ENCODE measurements around the gene KCNJ5. TPM values are rescaled to one million over a fixed set of nuclear protein-coding genes. Genes with fewer than 3 reads are reported as not detected.

KCNJ5 gene
- total RNA-seq, 3 donors from 2014 or later, result 0.98 to 8.8 (median 2.8) TPM

DNA sequence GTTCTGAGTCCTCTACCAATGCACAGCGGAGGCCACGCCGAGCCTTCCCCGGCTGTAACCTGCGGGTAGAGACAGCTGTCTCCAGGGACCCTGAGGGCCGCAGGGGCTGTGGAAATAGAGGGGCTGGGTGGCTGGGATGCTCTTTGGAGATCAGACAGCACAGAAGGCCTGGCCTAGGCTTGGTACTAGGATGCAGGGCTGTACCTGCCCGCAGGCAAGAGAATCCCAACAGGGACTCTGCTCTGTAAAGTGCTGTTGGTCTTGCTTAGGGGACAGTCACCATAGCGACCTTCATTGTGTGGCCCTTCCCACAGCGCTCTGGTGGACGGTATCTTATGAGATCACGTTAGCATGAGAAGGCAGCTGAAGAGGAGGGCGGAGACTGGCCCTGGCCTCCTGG is 11.3 kb upstream of the KCNJ5 start:
- Histone ChIP-seq H3K4me1 (no peaks in the 10 kb centered on the region), H3K27ac (no peak overlapping the region), H3K36me3 (no peaks in the 10 kb centered on the region), H3K4me3 (no peak overlapping the region), H3K27me3 (peaks cover 0 to 3% of the 10 kb centered on the region in 2 donors), H3K9me3 (no peaks in the 10 kb centered on the region)
- TF ChIP-seq POLR2AphosphoS5 (IDR thresholded peaks at IDR 0.05), result no peak
- intact Hi-C loops (cut with DNase I; ENCODE audit: low total_unique reads), result loop anchor here (5.0 kb wide), 2 partner anchors 67 to 1132 kb away; no protein-coding TSS in a partner anchor
- DNase-seq (ENCODE audit: low spot score in 2 of 2), result no peak

DNA sequence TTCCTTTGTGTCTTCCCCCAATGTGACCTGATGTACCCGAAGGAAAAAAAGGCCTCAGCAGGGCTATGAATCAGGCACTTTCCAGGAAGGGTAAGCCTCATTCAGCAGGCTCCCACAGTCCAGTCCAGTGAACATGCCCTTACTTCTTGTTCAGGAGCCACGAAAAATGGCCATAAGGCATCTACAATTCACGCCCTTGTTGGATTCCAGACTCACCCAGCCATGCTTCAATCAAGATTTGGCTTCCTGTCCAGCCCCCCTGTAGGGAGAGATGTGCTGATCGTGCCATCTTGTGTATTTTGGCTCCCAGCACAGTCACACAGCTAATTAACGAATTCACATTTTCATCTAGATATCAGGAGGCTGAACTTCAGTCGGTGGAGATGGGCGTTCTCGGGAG is 9.9 kb upstream of the KCNJ5 start:
- TF ChIP-seq POLR2AphosphoS5 (IDR thresholded peaks at IDR 0.05), result no peak
- TF ChIP-seq POLR2A (IDR thresholded peaks at IDR 0.05), result no peak
- TF ChIP-seq, protein P1, sequence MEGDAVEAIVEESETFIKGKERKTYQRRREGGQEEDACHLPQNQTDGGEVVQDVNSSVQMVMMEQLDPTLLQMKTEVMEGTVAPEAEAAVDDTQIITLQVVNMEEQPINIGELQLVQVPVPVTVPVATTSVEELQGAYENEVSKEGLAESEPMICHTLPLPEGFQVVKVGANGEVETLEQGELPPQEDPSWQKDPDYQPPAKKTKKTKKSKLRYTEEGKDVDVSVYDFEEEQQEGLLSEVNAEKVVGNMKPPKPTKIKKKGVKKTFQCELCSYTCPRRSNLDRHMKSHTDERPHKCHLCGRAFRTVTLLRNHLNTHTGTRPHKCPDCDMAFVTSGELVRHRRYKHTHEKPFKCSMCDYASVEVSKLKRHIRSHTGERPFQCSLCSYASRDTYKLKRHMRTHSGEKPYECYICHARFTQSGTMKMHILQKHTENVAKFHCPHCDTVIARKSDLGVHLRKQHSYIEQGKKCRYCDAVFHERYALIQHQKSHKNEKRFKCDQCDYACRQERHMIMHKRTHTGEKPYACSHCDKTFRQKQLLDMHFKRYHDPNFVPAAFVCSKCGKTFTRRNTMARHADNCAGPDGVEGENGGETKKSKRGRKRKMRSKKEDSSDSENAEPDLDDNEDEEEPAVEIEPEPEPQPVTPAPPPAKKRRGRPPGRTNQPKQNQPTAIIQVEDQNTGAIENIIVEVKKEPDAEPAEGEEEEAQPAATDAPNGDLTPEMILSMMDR (IDR thresholded peaks at IDR 0.05), result no peak
- Histone ChIP-seq H3K27me3 (peaks cover 0 to 3% of the 10 kb centered on the region in 2 donors), H3K9me3 (no peaks in the 10 kb centered on the region), H3K4me1 (no peaks in the 10 kb centered on the region), H3K27ac (no peak overlapping the region), H3K36me3 (no peaks in the 10 kb centered on the region), H3K4me3 (no peak overlapping the region)
- DNase-seq (ENCODE audit: low spot score in 2 of 2), result no peak
- intact Hi-C loops (cut with DNase I; ENCODE audit: low total_unique reads), result loop anchor here (5.0 kb wide), 2 partner anchors 66 to 1131 kb away; no protein-coding TSS in a partner anchor

DNA sequence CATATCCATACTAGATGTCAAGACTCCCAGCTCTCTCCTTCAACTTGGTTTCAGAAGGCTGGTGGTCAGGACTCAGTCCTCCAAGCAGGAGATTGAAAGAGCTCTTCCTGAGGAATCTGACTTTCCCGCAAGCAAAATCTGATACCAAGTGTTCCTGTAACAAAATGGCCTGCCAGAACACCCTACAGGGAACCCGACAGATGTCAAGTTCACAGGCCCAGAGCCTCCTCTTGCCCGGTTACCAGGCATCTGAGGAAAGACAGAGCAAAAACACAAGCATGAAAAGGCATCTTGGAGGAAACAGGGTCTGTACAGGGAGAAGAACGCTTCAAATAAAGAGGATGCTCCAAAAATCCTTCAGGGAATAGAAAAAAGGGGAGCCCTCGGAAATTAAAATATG is 8.7 kb upstream of the KCNJ5 start:
- H3K9me3 ChIP-seq, result no peaks in the 10 kb centered on the region
- TF ChIP-seq, protein P1 (IDR thresholded peaks at IDR 0.05), result no peak
- TF ChIP-seq POLR2A (IDR thresholded peaks at IDR 0.05) (no peak), POLR2AphosphoS5 (IDR thresholded peaks at IDR 0.05) (no peak)
- H3K4me3 ChIP-seq, result no peak overlapping the region
- no peaks in the 10 kb centered on the region for H3K27me3 ChIP-seq
- intact Hi-C loops (cut with DNase I; ENCODE audit: low total_unique reads), result loop anchor here (5.0 kb wide), 2 partner anchors 65 to 1130 kb away; no protein-coding TSS in a partner anchor
- H3K36me3 ChIP-seq, result no peaks in the 10 kb centered on the region
- no peaks in the 10 kb centered on the region for H3K4me1 ChIP-seq
- no peak for DNase-seq (ENCODE audit: low spot score in 2 of 2)
- H3K27ac ChIP-seq, result no peak overlapping the region

DNA sequence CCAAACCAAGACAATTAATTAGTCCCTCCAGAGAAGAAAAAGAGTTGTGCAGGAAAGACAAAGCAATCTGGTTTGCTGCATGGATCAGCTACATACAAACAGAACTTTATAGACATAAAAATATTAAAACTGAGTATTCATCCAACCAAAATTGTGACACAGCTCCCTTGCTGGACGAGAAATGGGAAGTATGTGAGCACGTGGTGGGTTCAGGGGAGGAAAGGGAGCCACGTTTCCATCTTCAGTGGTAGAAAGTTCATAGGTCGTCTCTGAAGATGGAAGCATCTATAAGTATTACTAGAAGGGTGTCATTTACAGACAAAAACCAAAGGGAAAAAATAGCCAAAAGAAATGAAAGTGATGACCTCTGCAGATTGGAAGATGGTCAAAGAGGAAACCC is 7.1 kb upstream of the KCNJ5 start:
- intact Hi-C loops (cut with DNase I; ENCODE audit: low total_unique reads), result loop anchor here (5.0 kb wide), 2 partner anchors 63 to 1128 kb away; no protein-coding TSS in a partner anchor
- Histone ChIP-seq H3K27me3 (peaks cover 0 to 6% of the 10 kb centered on the region in 2 donors), H3K4me1 (no peaks in the 10 kb centered on the region), H3K36me3 (no peaks in the 10 kb centered on the region), H3K4me3 (no peak overlapping the region), H3K27ac (no peak overlapping the region), H3K9me3 (no peaks in the 10 kb centered on the region)
- no peak for DNase-seq (ENCODE audit: low spot score in 2 of 2)
- no peak for TF ChIP-seq POLR2A (IDR thresholded peaks at IDR 0.05)
- TF ChIP-seq, protein P1 (IDR thresholded peaks at IDR 0.05), result no peak
- TF ChIP-seq POLR2AphosphoS5 (IDR thresholded peaks at IDR 0.05), result no peak

DNA sequence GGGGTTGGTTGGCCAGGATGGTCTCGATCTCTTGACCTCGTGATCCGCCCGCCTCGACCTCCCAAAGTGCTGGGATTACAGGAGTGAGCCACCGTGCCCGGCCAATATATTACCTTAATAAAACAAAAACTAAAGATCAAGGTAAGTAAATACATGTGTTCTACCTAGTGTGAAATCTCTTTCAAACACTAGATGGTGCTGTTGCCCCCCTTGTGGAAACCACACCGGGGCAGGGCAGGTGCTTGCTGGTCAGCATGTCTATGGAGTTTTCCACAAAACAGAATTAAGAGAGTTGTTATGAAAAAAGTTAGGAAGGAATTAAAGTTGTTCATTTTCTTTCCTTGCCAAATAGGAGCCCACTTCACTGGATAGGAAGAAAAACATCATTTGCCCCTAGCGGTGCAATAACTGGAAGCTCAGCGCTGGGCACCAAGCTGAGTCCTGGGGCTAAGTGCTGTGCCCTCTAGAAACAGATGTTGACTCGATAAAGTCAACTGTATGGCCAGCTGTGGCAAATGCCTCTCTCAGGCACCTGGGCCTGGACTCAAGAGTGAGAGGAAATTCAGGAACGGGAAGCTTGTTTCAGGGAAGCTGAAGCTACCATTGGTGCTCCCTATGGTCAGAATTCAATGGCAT is 6.3 kb upstream of the KCNJ5 start:
- intact Hi-C loops (cut with DNase I; ENCODE audit: low total_unique reads), result loop anchor here (5.0 kb wide), 3 partner anchors 62 to 1127 kb away; no protein-coding TSS in a partner anchor
- H3K4me3 ChIP-seq, result no peak overlapping the region
- TF ChIP-seq POLR2AphosphoS5 (IDR thresholded peaks at IDR 0.05), result peak in 1 of 3 donors; percentile 28
- no peak for TF ChIP-seq POLR2A (IDR thresholded peaks at IDR 0.05)
- TF ChIP-seq, protein P1 (IDR thresholded peaks at IDR 0.05), result peak; percentile 55 to 83 (median 82)

More for the DNA sequence above, 6.3 kb upstream of the KCNJ5 start:
- no peak overlapping the region for H3K27ac ChIP-seq
- H3K9me3 ChIP-seq, result no peaks in the 10 kb centered on the region
- peak; percentile 60 to 72 for DNase-seq (ENCODE audit: low spot score in 2 of 2)
- no peaks in the 10 kb centered on the region for H3K36me3 ChIP-seq
- H3K4me1 ChIP-seq, result no peaks in the 10 kb centered on the region
- peaks cover 0 to 9% of the 10 kb centered on the region in 2 donors for H3K27me3 ChIP-seq

Data from breast epithelium (tissue), 4 donors.